Measurements from ENCODE around the gene WWTR1.

GRCh38 chr3:149570016-149570415 lies 87.8 kb downstream of the WWTR1 start:
- TF ChIP-seq CTCF (conservative IDR thresholded peaks at IDR 0.05; ENCODE audit: low read depth, low read length) (no peak), POLR2A (IDR thresholded peaks at IDR 0.05; ENCODE audit: low read depth, low read length) (no peak), NFE2L2 (IDR thresholded peaks at IDR 0.05; ENCODE audit: low read depth, low read length) (no peak), BHLHE40 (IDR thresholded peaks at IDR 0.05; ENCODE audit: low read depth, low read length) (no peak)
- TF ChIP-seq, protein P1, sequence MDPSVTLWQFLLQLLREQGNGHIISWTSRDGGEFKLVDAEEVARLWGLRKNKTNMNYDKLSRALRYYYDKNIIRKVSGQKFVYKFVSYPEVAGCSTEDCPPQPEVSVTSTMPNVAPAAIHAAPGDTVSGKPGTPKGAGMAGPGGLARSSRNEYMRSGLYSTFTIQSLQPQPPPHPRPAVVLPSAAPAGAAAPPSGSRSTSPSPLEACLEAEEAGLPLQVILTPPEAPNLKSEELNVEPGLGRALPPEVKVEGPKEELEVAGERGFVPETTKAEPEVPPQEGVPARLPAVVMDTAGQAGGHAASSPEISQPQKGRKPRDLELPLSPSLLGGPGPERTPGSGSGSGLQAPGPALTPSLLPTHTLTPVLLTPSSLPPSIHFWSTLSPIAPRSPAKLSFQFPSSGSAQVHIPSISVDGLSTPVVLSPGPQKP (IDR thresholded peaks at IDR 0.05; ENCODE audit: borderline replicate concordance, low read depth, low read length): no peak

Measured in IMR-90 (cell line).